Measurements from ENCODE around the gene YTHDC2.
"Not testable (repeated sequence)": the region's sequence is repeated elsewhere in the genome, so short reads cannot be mapped to it uniquely, and the experiment has no call there.

The YTHDC2 gene

GRCh38 chr5:113598926-113599325, 85.4 kb downstream of the YTHDC2 start:
- peaks cover 13% of the 10 kb centered on the region; the same call in 1 of the 2 replicates for H3K36me3 ChIP-seq (ENCODE audit: insufficient read depth, low read length)
- H2AFZ ChIP-seq (ENCODE audit: low read length), result no peak overlapping the region
- H4K20me1 ChIP-seq (ENCODE audit: insufficient read depth, low read length), result no peaks in the 10 kb centered on the region
- H3K79me2 ChIP-seq (ENCODE audit: insufficient read depth, low read length), result no peaks in the 10 kb centered on the region
- TF ChIP-seq CTCF (IDR thresholded peaks at IDR 0.05; ENCODE audit: low read length), result no peak
- no peak for TF ChIP-seq EZH2 (IDR thresholded peaks at IDR 0.05; ENCODE audit: borderline replicate concordance, low read length)
- H3K4me3 ChIP-seq (ENCODE audit: low read depth, low read length, poor library complexity, severe bottlenecking), result no peak overlapping the region
- H3K9me3 ChIP-seq (ENCODE audit: low read length), result no peaks in the 10 kb centered on the region
- H3F3A ChIP-seq (ENCODE audit: insufficient read depth, low read length), result no peaks in the 10 kb centered on the region
- no peak overlapping the region for H3K27ac ChIP-seq (ENCODE audit: low read depth, low read length, poor library complexity, severe bottlenecking)
- no peaks in the 10 kb centered on the region for H3K27me3 ChIP-seq (ENCODE audit: insufficient read depth, low read length)
- no peaks in the 10 kb centered on the region for H3K4me1 ChIP-seq (ENCODE audit: insufficient read depth, low read length, severe bottlenecking)
- no peak overlapping the region for H3K4me2 ChIP-seq (ENCODE audit: low read length)
- no peak overlapping the region for H3K9ac ChIP-seq (ENCODE audit: low read length)
- H3K9me2 ChIP-seq (ENCODE audit: low read depth, low read length), result no peaks in the 10 kb centered on the region

DNA sequence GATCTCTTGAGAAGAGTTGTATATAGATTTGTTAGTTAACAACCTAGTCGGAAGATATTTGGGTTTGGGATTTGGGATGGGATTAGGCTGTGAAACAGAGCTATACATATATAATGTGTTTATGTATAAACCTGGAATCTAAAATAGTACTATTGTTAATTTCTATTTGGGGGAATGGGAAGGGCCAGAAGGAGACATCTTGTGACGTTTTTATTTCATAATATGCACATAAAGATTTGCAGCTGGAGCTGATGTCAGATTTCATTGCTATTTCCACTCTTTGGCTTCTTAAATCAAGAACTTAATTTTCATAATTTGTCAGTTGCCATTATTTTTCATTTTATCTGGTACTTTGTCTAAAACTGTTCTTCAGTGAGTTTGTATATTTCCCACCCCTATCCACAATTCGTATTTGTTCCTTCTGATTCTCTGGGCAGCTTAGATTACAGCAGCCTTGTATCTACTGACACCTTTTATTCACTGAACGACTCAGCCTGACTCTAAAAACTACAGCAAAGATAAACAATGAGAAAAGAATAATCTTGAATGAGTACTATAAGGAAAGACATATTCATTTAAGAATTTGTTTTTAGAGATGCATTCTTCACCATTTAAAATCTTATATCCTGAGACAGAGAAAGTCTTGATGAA, 86.9 kb downstream of the YTHDC2 start:
- H3K9me2 ChIP-seq (ENCODE audit: low read depth, low read length), result no peaks in the 10 kb centered on the region
- no peak overlapping the region for H3K4me3 ChIP-seq (ENCODE audit: low read depth, low read length, poor library complexity, severe bottlenecking)
- no peaks in the 10 kb centered on the region for H3K4me1 ChIP-seq (ENCODE audit: insufficient read depth, low read length, severe bottlenecking)
- no peaks in the 10 kb centered on the region for H3F3A ChIP-seq (ENCODE audit: insufficient read depth, low read length)
- H3K36me3 ChIP-seq (ENCODE audit: insufficient read depth, low read length), result 0 out of 2 replicates have a peak, but pooled peaks cover 5% of the 10 kb centered on the region
- no peaks in the 10 kb centered on the region for H3K27me3 ChIP-seq (ENCODE audit: insufficient read depth, low read length)
- no peaks in the 10 kb centered on the region for H3K79me2 ChIP-seq (ENCODE audit: insufficient read depth, low read length)
- no peak for TF ChIP-seq CTCF (IDR thresholded peaks at IDR 0.05; ENCODE audit: low read length)
- TF ChIP-seq EZH2 (IDR thresholded peaks at IDR 0.05; ENCODE audit: borderline replicate concordance, low read length), result no peak
- H2AFZ ChIP-seq (ENCODE audit: low read length), result no peak overlapping the region
- H4K20me1 ChIP-seq (ENCODE audit: insufficient read depth, low read length), result no peaks in the 10 kb centered on the region
- no peak overlapping the region for H3K9ac ChIP-seq (ENCODE audit: low read length)
- H3K9me3 ChIP-seq (ENCODE audit: low read length), result no peaks in the 10 kb centered on the region
- H3K4me2 ChIP-seq (ENCODE audit: low read length), result no peak overlapping the region
- no peak overlapping the region for H3K27ac ChIP-seq (ENCODE audit: low read depth, low read length, poor library complexity, severe bottlenecking)

DNA sequence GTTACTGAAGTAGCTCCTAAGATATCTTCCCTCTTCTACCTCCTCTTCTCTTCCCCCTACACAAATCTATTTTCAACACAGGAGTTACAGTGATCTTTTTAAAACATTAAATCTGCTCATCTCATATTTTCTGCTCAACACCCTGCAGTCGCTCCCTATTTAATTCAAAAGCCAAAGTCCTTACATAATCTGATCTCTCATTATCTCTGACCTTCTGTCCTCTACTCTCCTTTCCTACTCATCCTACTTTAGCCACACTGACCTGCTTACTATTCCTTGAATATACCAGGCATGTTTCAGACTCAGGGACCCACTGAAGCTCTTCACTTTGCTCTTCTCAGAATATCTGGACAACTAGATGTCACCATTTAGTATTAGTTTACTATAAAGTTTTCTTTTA, 87.9 kb downstream of the YTHDC2 start:
- TF ChIP-seq CTCF (IDR thresholded peaks at IDR 0.05; ENCODE audit: low read length), result no peak
- TF ChIP-seq EZH2 (IDR thresholded peaks at IDR 0.05; ENCODE audit: borderline replicate concordance, low read length), result no peak
- Histone ChIP-seq H3K36me3 (ENCODE audit: insufficient read depth, low read length) (0 out of 2 replicates have a peak, but pooled peaks cover 2% of the 10 kb centered on the region), H3K27ac (ENCODE audit: low read depth, low read length, poor library complexity, severe bottlenecking) (no peak overlapping the region)

DNA sequence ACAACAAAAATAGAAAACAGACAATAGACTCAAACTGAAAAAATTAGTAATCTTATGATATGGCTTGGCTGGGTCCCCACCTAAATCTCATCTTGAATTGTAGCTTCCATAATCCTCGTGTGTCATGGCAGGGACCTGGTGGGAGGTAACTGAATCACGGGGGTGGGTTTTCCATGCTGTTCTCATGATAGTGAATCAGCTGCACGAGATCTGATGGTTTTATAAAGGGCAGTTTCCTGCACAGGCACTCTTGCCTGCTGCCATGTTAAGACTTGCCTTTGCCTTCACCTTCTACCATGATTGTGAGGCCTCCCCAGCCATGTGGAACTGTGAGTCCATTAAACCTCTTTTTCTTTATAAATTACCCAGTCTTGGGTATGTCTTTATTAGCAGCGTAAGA, 89.8 kb downstream of the YTHDC2 start:
- H3K79me2 ChIP-seq (ENCODE audit: insufficient read depth, low read length); H4K20me1 ChIP-seq (ENCODE audit: insufficient read depth, low read length); H3K27ac ChIP-seq (ENCODE audit: low read depth, low read length, poor library complexity, severe bottlenecking); H3K9me2 ChIP-seq (ENCODE audit: low read depth, low read length); H3K36me3 ChIP-seq (ENCODE audit: insufficient read depth, low read length); H3F3A ChIP-seq (ENCODE audit: insufficient read depth, low read length); H3K9ac ChIP-seq (ENCODE audit: low read length); H3K4me2 ChIP-seq (ENCODE audit: low read length); H3K4me1 ChIP-seq (ENCODE audit: insufficient read depth, low read length, severe bottlenecking); H3K9me3 ChIP-seq (ENCODE audit: low read length); H2AFZ ChIP-seq (ENCODE audit: low read length); H3K27me3 ChIP-seq (ENCODE audit: insufficient read depth, low read length); H3K4me3 ChIP-seq (ENCODE audit: low read depth, low read length, poor library complexity, severe bottlenecking): not testable (repeated sequence)

More for the DNA sequence above, 87.9 kb downstream of the YTHDC2 start:
- Histone ChIP-seq H3F3A (ENCODE audit: insufficient read depth, low read length) (no peaks in the 10 kb centered on the region), H3K9ac (ENCODE audit: low read length) (no peak overlapping the region), H3K4me3 (ENCODE audit: low read depth, low read length, poor library complexity, severe bottlenecking) (no peak overlapping the region), H2AFZ (ENCODE audit: low read length) (no peak overlapping the region), H3K9me3 (ENCODE audit: low read length) (no peaks in the 10 kb centered on the region), H3K4me1 (ENCODE audit: insufficient read depth, low read length, severe bottlenecking) (no peaks in the 10 kb centered on the region), H3K79me2 (ENCODE audit: insufficient read depth, low read length) (no peaks in the 10 kb centered on the region), H3K4me2 (ENCODE audit: low read length) (no peak overlapping the region), H3K27me3 (ENCODE audit: insufficient read depth, low read length) (no peaks in the 10 kb centered on the region), H4K20me1 (ENCODE audit: insufficient read depth, low read length) (no peaks in the 10 kb centered on the region), H3K9me2 (ENCODE audit: low read depth, low read length) (no peaks in the 10 kb centered on the region)

All from OCI-LY1 (cell line).